Measurements from ENCODE around the gene LIAS.
A peak's percentile ranks its signal among the peaks of the same experiment; 100 is the strongest.
"Not testable (repeated sequence)": the region's sequence is repeated elsewhere in the genome, so short reads cannot be mapped to it uniquely, and the experiment has no call there.

The LIAS gene

DNA sequence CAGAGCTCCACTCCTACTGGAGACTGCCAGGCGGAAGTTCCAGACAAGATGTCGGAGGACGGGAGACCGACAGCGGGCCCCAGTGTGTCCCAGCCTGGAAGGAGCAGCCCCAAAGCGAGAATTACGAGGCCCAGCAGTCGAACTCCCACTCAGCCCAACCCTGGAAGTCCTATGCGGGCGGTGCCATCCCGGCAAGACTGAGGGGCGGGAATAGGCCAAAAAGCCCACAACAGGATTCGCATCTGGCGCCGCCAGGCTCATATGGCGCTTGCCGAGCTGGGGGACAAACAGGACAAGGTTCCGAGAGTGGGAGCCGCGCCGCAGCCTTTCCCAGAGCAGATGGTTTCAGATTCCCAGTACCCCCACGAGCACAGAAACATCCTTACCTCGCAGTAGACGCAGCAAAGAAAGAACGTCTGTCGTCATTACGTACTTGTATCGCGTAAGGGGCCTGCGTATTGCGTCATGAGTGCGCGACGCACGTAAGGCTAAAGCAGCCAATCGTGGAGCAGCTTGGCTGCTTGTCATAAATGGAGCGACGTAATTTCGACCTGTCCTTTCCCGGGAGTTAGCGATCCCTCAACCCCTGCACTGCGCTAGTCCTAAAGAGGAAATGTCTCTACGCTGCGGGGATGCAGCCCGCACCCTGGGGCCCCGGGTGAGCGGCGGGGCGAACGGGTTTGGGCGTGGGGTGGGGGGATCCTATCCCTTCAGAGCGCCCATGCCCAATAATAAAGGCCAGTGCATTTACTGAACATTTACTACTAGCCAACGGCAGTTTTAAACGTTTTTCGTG, at the start of gene LIAS, which contains the start of gene RPL9:
Gene LIAS, plus strand, starts transcription at position 552 of the 796 bp plus-strand sequence. Its CDS starts 62 bp downstream, at position 614.
Gene RPL9, minus strand, starts transcription at position 418 of the 796 bp plus-strand sequence. CDS start 483 bp downstream, outside the sequence.
- DNase-seq, result peak; percentile 99

DNA sequence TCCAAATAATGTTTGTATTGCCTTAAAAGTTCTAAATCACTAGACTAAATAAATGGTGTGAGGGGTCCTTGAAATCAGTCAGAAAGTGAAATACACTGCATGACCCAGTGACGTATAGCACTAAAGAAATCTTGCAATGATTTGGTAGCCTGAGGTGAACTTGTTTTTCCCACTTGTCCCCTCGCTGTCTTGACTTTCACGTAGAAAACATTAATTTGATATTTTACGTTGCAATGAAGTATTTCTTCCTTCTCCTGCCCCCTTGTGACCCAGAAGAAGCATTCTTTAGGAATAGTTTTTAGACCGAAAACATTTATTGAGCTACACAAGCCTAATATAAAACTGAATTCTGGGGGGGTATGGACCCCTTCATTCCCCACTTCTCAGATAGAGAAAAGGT, 48.4 kb upstream of the LIAS start:
- DNase-seq, result no peak

DNA sequence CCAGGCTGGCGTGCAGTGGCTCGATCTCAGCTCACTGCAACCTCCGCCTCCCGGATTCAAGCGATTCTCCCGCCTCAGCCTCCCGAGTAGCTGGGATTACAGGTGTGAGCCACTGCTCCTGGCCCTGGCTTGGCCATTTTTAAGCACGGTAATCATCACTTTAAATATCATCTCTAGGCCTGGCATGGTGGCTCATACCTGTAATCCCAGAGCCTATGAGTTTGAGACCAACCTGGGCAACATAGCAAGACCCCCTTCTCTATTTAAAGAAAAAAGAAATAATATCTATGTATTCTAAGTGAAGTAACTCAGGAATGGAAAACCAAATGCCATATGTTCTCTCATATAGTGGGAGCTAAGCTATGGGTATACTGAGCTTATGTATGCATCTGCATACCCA, 47.3 kb upstream of the LIAS start:
- not testable (repeated sequence) for DNase-seq

DNA sequence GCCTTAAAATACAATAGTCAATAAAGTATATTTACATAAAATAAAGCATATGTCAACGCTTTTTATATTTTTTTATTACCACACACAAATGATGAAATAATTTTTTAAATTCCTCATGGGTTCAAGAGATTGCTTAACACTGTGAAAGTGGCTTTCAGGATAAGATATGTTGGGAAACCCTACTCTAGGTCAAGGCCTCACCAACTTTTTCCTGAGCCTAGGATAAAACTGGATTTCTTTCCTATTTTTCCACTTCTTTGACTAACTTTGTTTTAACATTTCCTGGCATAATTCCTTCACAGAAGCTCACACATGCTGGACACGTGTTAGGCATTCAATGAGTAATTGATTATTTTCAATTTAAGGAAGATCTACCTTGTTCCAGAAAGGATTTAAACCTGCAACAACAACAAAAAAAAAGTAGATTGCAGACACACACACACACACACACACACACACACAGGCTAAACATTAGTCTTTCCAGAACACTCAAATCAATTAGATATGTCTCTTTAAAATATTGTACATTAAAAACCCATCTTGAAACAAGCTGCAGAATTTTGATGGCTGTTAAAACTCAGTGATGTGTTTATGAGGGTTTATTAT, 43.1 kb upstream of the LIAS start:
- no peak for DNase-seq

DNA sequence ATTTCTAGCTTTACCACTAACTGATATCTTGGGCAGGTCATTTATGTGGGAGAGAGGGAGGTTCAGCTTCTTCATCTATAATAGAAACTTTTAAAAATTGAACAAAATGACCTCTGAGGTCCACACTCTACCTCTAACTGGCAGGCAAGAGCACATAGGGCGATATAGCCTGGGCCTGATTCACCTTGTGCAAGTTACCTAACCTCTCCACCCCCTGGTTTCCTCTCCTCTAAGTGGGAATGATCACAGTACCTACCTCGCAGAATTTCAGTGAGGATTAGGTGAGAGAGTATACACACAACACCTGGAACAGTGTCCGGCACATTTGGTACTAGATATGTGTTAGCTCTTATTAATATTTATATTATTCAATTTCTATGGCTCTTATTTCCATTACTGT, 36.6 kb upstream of the LIAS start:
- DNase-seq, result no peak

DNA sequence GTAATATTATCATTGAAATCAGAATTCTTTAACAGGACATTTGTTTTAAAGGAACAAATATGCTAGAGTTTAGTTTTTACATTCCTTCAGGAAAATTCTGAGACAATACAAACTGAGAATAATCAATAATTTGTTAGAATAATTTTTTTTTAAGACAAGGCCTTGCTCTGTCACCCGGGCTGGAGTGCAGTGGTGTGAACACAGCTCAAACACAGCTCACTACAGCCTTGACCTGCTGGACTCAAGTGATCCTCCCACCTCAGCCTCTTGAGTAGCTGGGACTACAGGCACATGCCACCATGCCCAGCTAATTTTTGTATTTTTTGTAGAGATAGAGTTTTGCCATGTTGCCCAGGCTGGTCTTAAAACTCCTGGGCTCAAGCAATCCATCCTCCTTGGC, 33.6 kb upstream of the LIAS start:
- DNase-seq, result not testable (repeated sequence)

DNA sequence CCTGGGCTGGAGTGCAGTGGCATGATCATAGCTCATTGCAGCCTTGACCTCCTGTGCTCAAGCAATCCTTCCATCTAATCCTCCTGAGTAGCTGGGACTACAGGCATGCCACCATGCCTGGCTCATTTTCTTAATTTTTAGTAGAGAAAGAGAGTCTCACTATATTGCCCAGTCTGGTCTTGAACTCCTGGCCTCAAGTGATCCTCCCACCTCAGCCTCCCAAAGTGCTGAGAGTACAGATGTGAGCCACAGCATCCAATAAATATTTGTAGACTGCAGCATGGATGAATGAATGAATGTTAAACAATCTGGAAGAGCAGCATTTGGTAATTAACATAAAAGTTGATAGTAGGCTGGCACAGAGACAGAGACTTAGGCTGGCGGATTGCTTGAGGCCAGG, 32.1 kb upstream of the LIAS start:
- DNase-seq, result no peak

DNA sequence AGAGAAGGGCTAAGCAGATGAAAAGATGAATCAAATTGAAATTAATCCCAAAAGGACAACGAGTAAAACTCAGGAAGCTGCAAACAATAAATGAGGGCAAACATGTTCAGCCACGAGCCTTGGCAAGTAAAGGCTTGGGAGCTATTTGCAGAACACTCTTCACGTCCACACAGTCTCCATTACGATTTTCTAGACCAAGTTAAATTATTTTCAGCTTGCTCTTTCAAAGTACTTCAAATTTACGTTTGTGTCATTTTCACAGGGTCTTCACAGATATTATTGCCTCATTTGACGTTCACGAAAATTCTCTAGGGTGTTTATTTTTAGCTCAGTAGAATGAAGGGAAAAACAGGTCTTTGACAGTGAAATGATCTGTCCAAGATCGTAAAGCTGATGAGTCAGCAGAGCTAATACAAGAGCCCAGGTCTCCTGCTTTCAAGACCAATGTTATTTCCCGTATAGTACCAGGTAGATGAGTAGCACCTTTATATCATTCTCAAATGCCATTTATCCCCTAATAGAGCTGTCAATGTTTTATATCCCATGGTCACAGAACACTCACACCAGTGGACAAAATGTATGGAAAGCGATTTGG, 31.2 kb upstream of the LIAS start:
- DNase-seq, result no peak

DNA sequence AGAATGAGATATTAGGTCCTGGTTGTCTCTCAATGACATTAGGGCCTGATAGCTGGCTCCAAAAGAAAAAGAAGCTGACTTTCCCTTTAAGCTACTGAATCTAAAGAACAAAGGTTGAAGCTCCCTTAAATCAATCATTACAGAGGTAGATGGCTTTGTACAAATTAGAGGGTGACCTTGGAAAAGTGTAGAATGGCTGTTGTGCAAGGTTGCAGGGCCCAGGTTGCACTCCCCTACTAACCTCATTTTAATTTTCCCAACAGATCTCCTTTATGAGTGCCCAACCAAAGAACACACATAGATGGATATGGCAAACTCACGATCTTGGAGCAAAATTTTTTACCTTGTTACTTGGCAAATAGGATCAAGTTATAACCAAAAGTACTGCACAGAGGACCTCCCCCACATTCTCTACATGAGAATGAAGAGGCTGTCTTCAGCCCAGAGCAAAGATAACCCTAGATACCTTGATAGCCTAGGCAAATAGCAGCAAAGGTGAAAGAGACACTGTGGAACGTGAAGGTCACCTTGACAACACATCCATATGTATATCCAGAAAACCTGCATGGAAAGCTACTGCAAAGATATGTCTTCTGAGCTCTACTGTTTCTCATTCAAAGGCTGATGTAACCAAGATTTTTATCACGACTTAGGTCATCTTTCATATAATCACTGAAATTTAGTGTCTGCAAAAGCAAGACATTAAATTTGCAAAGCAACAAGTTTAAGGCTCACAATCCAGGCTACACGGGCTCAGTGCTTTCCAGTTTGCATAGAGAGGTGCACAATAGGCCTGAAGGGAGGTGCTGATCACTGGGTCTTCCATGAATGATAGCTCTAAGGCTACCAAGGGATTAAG, 29.2 kb upstream of the LIAS start:
- no peak for DNase-seq

DNA sequence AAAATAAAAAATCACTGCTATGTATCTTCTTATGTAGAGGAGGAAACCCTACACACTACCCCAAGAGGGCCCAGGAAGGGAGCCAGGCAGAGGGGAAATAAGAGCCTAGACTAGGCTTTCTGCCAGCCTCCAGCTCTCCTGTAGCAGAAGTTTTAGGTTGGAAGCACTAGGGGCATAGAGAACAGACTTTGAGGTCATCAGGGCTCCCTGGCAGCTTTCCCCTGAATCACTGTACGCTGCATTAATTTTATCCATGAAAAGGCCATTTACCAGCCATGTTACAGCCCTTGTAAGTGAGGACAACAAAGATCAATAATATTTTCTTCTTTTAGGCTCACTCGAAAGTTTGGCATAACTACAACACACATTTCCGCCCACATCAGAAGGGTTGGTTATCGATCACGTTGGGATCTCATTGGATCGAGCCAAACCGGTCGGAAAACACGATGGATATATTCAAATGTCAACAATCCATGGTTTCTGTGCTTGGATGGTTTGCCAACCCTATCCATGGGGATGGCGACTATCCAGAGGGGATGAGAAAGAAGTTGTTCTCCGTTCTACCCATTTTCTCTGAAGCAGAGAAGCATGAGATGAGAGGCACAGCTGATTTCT, 24.9 kb upstream of the LIAS start:
- no peak for DNase-seq

DNA sequence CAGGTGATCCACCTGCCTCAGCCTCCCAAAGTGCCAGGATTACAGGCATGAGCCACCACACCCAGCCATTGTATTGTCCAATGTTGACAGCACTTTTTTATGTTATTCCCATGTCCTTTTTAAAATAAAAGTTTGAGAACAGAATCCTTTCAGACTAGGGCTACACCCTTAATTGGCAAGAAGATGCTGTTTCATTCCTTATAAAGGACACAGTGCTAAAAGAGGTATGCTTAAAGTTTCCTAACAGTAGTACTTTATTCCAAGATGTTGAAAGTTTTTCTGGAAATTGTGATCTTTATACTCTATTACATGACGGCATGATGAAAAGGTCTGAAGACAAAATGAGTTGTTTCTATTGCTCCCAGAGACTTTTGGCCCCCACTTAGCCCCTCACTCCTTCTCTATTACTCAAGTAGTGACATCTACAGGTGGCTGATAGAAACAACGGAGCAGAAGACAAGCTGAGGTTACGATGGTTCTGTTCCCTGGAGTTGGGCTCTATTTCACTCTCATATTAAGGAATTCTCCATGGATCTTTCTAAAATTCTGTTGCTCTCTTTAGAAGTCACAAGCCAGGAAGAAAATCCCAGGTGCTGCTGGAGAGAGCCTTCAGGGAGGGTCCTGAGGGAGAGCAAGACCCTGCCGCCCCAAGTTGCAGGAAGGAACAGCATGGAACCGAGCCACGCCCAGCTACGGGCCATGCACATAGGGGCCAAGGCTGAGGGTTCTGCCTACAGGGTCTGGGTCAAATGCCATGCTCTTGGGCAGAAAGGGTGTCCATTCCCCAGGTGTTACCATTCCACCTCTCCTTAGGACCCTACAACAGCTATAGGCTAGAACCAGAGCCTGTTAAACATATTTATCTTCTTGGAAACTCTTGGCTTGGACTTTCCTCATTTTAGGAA, 22.9 kb upstream of the LIAS start:
- DNase-seq, result no peak

DNA sequence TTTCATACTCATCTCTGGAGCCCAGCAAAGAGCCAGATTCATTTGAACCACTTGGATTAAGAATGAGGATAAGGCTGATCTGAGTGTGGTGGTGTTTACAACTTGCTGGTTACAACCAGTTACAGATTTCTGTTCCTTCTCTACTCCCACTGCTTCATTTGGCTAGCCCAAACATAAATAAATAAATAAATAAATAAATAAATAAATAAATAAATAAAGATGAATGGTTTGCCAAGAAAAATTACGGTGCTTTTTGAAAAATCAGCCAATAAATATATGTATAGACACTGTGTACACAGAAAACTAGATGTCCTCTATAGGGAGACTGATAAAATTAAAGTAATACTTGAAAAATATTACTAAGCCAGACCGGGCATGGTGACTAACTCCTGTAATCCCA, 17.3 kb upstream of the LIAS start:
- DNase-seq, result no peak

DNA sequence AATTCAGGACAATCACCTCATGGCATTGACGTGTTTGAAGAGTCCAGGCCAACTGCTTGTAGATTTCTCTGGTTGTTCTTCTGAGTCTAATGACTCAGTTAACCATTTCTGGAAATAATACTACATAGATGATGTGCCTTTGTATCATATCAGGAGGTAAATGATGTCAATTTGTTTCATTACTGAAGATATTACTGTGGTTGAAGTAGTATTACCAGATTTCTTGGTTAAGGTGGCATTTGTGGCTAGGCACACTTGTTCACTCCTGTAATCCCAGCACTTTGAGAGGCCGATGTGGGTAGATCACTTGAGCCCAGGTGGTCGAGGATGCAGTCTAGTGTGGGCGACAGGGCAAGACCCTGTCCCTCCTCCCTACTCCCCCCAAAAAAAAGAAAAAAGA, 15.9 kb upstream of the LIAS start:
- no peak for DNase-seq

DNA sequence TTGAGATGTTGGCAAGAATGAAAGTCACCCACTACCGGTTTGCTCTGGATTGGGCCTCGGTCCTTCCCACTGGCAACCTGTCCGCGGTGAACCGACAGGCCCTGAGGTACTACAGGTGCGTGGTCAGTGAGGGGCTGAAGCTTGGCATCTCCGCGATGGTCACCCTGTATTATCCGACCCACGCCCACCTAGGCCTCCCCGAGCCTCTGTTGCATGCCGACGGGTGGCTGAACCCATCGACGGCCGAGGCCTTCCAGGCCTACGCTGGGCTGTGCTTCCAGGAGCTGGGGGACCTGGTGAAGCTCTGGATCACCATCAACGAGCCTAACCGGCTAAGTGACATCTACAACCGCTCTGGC, 12.4 kb upstream of the LIAS start:
- no peak for DNase-seq

DNA sequence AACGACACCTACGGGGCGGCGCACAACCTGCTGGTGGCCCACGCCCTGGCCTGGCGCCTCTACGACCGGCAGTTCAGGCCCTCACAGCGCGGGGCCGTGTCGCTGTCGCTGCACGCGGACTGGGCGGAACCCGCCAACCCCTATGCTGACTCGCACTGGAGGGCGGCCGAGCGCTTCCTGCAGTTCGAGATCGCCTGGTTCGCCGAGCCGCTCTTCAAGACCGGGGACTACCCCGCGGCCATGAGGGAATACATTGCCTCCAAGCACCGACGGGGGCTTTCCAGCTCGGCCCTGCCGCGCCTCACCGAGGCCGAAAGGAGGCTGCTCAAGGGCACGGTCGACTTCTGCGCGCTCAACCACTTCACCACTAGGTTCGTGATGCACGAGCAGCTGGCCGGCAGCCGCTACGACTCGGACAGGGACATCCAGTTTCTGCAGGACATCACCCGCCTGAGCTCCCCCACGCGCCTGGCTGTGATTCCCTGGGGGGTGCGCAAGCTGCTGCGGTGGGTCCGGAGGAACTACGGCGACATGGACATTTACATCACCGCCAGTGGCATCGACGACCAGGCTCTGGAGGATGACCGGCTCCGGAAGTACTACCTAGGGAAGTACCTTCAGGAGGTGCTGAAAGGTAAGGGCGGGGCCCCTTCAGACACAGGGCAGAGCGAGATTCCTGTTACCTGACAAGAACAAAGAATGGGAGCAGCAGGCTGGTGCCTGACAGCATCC, 11.8 kb upstream of the LIAS start:
- peak; percentile 59 for DNase-seq

DNA sequence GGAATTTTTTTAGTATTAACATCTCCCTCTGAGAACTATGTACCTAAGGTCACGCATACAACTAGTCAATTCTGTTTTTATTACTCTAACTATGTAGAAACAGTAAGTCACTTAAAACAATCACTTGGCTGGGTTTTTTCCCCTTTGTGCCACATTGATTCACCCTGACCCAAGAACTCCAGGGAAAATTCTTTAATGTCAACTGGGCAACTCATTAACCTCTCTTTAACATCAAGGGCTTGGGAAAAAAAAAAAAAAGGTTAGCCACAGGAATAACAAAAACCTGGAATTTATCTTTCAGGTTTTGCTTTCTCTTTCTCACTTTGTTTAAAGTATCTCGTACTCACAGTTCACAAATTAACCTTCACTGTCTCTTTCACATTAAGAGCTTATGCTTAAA, 8.2 kb upstream of the LIAS start:
- DNase-seq, result no peak

DNA sequence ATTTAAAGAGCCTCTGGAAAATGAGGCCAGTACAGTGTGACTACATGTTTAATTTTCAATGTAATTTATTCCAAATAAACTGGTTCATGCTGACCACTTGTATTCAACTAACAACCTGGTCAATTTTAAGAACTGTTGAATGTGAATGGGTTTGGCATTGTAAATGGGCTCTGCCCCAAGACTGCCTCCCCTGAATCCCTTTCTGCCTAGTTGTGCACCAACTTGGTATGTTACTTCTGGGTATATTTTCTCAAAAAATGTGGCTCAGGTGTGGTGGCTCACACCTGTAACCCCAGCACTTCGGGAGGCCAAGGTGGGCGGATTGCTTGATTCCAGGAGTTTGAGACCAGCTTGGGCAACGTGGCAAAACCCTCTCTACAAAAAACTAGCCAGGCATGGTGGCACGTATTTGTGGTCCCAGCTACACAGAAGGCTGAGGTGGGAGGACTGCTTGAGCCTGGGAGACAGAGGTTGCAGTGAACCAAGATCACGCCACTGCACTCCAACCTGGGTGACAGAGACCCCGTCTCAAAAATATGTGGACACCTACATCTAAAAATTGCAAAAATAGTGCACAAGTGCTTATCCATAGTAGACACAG, 7.3 kb upstream of the LIAS start:
- no peak for DNase-seq

DNA sequence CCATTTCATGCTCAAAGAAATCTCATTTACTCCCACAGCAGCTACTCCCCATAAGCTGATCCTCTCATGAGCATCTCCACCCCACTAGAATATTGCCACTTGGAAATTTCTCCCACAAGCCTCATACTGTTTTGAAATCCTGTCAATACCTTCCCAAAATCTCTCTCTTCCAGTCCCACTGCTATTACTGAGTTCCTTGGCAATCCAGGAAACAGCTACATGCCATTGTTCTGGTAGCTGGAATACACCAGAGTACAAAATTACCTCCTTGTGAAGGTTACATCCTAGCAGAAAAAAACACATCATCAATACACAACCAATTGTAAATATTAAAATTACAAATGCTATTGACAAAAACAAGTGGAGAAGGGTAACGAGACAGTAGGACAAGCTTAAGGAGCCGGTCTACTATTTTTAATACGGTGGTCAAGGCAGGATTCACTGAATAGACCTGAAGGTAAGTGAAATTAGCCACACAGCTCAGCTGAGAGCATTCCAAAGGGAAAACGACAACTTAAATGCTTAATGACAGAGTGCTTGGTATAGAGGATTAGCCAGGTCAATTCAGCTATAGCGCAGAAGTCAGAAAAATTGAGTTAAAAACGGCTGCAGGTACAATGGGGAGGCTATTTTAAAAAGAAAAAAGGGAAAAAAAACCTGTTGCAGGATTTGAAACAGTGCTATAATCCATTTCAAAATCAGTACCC, 6.5 kb upstream of the LIAS start:
- DNase-seq, result no peak

DNA sequence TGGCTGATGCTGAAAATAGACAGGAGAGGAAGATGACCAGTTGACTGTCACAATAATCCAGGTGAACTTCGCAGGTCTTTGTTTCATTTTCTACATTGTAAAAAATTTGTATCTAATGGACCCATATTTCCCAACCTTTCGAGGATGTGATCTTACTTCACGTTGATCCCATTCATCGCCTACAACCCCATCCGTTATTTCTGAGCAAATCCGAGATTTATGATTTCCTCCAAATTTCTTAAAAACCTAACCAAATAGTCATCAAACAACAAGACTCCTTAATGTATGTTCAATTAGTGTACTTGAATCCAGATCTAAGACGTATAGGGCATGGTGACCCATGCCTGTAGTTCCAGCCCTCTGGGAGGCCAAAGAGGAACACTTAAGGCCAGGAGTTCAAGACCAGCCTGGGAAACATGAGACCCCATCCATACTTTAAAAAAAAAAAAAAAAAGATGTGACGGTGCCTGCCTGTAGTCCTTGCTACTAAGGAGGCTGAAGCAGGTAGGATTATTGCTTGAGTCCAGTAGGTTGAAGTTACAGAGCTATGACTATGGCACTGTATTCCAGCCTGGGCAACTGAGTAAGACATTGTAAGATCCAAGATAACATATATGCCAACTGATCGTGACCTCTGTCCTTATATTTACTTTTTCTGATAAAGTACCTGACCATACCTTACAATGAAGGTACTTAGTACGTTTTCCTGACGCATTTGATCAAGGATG, 5.8 kb upstream of the LIAS start:
- no peak for DNase-seq

Measured in suppressor macrophage treated with lipopolysaccharide for 4 hours (primary cell).